Activated CD4-positive, alpha-beta T cell treated with anti-CD3 and anti-CD28 coated beads for 36 hours (primary cell): Measurements from ENCODE around the gene KRT81. TPM values are rescaled to one million over a fixed set of nuclear protein-coding genes. Genes with fewer than 3 reads are reported as not detected.
"Not testable (repeated sequence)": the region's sequence is repeated elsewhere in the genome, so short reads cannot be mapped to it uniquely, and the experiment has no call there.

Experiments
- ATAC-seq: fragments of 200-7000 bp; cut with Tn5 transposase; one replicate; pipeline ENCODE4 v1.10.0; 2021; ENCODE audit warnings: mild to moderate bottlenecking, moderate library complexity
- CTCF ChIA-PET: fragments of 350-600 bp; sonication (Branson Sonifier 250); formaldehyde crosslinking; loops from one replicate; lab custom pipeline; 2021; ENCODE audit warnings: antibody characterized with exemption; lab: Charles Lee
- POLR2A ChIA-PET: fragments of 350-600 bp; sonication (Branson Sonifier 250); formaldehyde crosslinking; loops from one replicate; lab custom pipeline; 2021; ENCODE audit warnings: antibody characterized with exemption, inconsistent platforms; lab: Charles Lee
- DNase-seq: peaks from one replicate; pipeline ENCODE4 v3.0.0-alpha.2; 2020
- H3K27ac Mint-ChIP-seq: one replicate; pipeline ENCODE4 v1.8.0; 2021; ENCODE audit warnings: mixed read lengths
- H3K27me3 Mint-ChIP-seq: one replicate; pipeline ENCODE4 v1.8.0; 2021; ENCODE audit warnings: mixed read lengths
- H3K36me3 Mint-ChIP-seq: one replicate; pipeline ENCODE4 v1.8.0; 2021; ENCODE audit warnings: low read depth, mixed read lengths
- H3K4me1 Mint-ChIP-seq: one replicate; pipeline ENCODE4 v1.8.0; 2021; ENCODE audit warnings: mixed read lengths
- H3K4me3 Mint-ChIP-seq: one replicate; pipeline ENCODE4 v1.8.0; 2021; ENCODE audit warnings: mild to moderate bottlenecking, moderate library complexity, mixed read lengths
- H3K9me3 Mint-ChIP-seq: one replicate; pipeline ENCODE4 v1.8.0; 2021; ENCODE audit warnings: low read depth, mixed read lengths
- intact Hi-C, 2 experiments: fragments of 100-400 bp; cut with DNase I in 1 of 2; cut with micrococcal nuclease in 1 of 2; formaldehyde crosslinking; loops; one replicate each; pipeline versions ENCODE4 v1.14.2 to v1.15.1; 2022 to 2024; cut with DNase I, micrococcal nuclease
- total RNA-seq, 2 experiments: library from RNA; stranded (reverse); gene quantifications; one replicate each; pipeline ENCODE4 v1.2.3, GENCODE V29; 2021

The KRT81 gene
- total RNA-seq, 2 experiments from 2014 or later, result not detected

DNA sequence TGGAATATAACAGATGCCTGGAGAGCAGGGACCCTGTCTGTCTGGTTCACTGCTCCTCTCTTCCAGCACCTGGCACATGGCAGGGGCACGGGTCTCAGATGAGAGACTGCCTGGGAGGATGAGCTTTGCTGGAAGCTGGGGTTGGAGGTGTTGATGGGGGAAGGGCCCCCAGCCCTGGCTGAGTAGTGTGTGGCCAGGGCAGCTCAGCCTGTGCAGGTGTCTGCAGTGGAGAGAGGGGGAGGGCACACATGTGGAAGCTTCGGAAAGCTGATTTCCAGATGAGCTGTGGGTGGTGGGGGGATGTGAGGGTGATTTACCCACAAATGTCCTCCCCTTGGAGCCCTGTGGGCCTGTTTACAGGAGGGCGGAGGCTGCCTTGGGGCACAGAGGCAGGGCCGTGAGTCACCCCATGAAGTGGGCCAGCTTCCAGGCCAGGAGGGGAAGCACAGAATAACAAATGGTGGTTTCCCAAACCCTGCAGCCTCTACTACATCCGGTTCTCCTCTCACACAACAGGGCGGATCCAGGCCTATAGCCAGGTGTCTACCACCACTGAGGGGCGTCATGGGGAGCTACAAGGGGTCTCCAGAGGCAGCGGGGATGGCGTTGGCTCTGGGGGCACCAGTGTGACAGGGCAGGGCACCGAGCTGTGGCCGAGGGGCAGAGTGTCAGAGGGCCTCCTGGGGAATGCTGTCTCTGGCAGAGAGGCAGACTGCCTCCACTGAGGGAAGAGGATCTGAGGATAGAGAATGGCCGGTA lies 47.3 kb downstream of the KRT81 start:
- no peaks in the 10 kb centered on the region for H3K36me3 Mint-ChIP-seq
- POLR2A ChIA-PET, result no interaction called here
- H3K9me3 Mint-ChIP-seq, result no peaks in the 10 kb centered on the region
- ATAC-seq (peak; percentile 99), DNase-seq (peak; percentile 88)
- intact Hi-C loops, result loop anchor here in 1 of 2 experiments (1.0 kb wide), 1 partner anchor 22 kb away; no protein-coding TSS in a partner anchor
- CTCF ChIA-PET, result interaction anchor here (1.0 to 2.9 kb wide), 5 partner anchors 22 to 737 kb away, joined by 3 to 16 read pairs (median 5); partner anchors contain the start of gene KRT86
- H3K27me3 Mint-ChIP-seq, result peaks cover 10% of the 10 kb centered on the region
- H3K27ac Mint-ChIP-seq, result peak overlapping the region; percentile 78
- H3K4me3 Mint-ChIP-seq, result peak overlapping the region; percentile 50
- peaks cover 25% of the 10 kb centered on the region for H3K4me1 Mint-ChIP-seq

DNA sequence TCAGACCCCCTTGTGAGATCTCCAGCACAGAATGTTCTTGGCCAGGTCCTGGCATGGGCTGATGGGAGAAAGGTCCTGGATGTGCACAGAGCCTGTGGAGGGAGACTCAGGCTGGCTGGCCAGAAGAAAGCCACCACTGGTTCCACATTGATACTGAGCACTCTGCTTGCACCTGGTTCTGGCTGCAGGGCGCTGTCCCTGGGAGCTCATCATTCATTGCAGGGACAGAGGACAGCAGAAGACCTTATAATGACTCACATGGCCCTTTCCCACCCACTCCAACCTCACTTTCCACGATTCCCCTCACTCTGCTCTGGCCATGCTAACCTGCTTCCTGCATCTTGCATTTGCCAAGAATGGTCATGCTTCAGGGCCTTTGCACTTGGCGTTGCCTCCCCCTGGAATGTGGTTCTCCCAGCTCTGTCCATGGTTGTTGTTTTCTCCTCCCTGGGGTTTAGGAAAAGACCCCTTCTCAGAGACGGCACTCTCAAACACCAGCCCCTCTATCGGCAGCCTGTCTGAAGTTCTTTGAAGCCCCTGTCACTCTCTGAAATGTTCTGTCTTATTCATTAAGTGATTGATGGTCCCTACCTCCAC lies 48.0 kb downstream of the KRT81 start:
- ATAC-seq, result no peak
- intact Hi-C loops, result no loop called here
- peaks cover 7% of the 10 kb centered on the region for H3K27me3 Mint-ChIP-seq

DNA sequence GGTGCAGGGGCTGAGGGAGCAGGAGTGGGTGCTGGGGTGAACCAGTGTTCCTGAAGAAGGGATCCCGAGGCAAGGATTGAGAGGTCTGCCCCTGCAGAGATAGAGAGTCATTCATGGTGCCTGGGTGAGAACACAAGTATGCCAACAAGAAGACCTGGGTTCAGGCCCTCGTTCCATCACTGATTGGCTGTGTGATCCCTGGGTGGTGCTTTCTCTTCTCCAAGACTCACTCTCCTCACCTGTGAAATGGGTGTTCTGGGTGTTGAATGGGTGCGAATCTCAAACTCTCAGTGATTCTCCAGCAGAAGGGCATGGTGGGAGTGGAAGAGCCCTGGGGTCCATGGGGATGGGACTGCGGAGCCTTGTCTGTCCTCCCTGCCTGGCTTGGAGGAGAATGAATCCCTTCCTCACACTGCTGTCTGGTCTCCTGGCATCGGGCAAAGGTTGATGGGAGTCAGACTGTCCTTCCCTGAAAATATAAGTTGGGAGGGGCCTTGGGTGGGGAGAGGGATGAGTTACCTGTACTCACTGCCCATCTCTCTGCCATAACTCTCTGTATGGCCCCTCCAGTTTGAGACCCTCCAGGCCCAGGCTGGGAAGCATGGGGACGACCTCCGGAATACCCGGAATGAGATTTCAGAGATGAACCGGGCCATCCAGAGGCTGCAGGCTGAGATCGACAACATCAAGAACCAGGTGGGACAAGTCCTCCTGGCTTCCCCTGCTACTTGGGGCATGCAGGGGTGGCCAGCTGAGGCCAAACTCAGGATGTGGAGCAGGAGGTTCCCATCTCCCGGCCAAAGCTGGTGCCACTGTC lies 48.7 kb downstream of the KRT81 start:
- peaks cover 25% of the 10 kb centered on the region for H3K4me1 Mint-ChIP-seq
- no peak overlapping the region for H3K27ac Mint-ChIP-seq
- POLR2A ChIA-PET, result no interaction called here
- ATAC-seq, result no peak
- no peaks in the 10 kb centered on the region for H3K9me3 Mint-ChIP-seq
- CTCF ChIA-PET, result interaction anchor here (1.2 to 1.9 kb wide), 3 partner anchors 21 to 85 kb away, joined by 4 to 10 read pairs (median 5); partner anchors contain the start of gene KRT86
- no peaks in the 10 kb centered on the region for H3K36me3 Mint-ChIP-seq
- intact Hi-C loops, result no loop called here
- DNase-seq, result no peak
- peaks cover 2% of the 10 kb centered on the region for H3K27me3 Mint-ChIP-seq
- no peak overlapping the region for H3K4me3 Mint-ChIP-seq

More for the DNA sequence above, 48.0 kb downstream of the KRT81 start:
- POLR2A ChIA-PET, result no interaction called here
- Mint-ChIP-seq H3K36me3 (no peaks in the 10 kb centered on the region), H3K9me3 (no peaks in the 10 kb centered on the region), H3K27ac (no peak overlapping the region), H3K4me1 (peaks cover 25% of the 10 kb centered on the region), H3K4me3 (no peak overlapping the region)
- CTCF ChIA-PET, result interaction anchor here (1.0 to 2.9 kb wide), 6 partner anchors 21 to 738 kb away, joined by 3 to 16 read pairs (median 4); partner anchors contain the start of gene KRT86
- no peak for DNase-seq

DNA sequence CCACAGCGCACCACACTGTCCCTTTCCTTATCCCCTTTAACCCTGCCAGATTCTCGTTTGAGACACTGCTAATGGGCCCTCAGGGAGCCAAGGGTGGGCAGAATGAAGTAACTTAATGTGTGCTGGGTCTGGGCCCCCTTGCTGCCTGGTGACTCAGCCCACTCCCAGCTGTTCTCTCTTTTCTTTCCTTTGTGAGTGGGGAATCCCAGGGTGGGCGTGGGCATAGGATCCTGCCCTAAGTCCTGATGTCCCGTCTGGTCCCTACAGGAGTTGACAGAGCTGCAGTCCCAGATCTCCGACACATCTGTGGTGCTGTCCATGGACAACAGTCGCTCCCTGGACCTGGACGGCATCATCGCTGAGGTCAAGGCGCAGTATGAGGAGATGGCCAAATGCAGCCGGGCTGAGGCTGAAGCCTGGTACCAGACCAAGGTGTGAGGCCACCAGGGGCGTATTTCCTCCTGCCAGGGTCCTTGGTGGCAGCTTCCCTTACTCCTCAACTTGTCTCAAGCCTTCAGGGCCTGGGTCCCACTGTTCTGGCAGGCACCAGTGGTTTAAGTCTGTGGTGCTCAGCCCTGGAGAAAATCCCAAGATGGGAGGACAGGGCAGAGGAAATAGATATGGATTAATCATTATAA lies 50.0 kb downstream of the KRT81 start:
- CTCF ChIA-PET, result interaction anchor here (1.4 to 1.9 kb wide), 2 partner anchors 16 to 20 kb away, joined by 4 to 5 read pairs; no protein-coding TSS in a partner anchor
- POLR2A ChIA-PET, result no interaction called here
- no peak for DNase-seq
- H3K36me3 Mint-ChIP-seq, result no peaks in the 10 kb centered on the region
- no peak overlapping the region for H3K27ac Mint-ChIP-seq
- intact Hi-C loops, result no loop called here
- no peak for ATAC-seq
- peaks cover 2% of the 10 kb centered on the region for H3K27me3 Mint-ChIP-seq
- no peaks in the 10 kb centered on the region for H3K9me3 Mint-ChIP-seq
- H3K4me3 Mint-ChIP-seq, result no peak overlapping the region
- peaks cover 19% of the 10 kb centered on the region for H3K4me1 Mint-ChIP-seq

DNA sequence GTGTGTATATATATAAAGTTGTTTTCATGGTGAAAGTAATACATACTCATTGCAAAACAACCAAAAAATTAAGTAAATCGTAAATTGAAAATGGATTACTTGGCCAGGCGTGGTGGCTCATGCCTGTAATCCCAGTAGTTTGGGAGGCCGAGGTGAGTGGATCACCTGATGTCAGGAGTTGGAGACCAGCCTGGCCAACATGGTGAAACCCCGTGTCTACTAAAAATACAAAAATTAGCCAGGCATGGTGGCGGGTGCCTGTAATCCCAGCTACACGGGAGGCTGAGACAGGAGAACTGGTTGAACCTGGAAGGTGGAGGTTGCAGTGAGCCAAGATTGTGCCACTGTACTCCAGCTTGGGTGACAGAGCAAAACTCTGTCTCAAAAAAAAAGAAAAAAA lies 51.1 kb downstream of the KRT81 start:
- H3K27me3 Mint-ChIP-seq, intact Hi-C loops, CTCF ChIA-PET, H3K27ac Mint-ChIP-seq, ATAC-seq, DNase-seq, POLR2A ChIA-PET, H3K36me3 Mint-ChIP-seq, H3K9me3 Mint-ChIP-seq, H3K4me3 Mint-ChIP-seq: not testable (repeated sequence)
- peaks cover 14% of the 10 kb centered on the region for H3K4me1 Mint-ChIP-seq

DNA sequence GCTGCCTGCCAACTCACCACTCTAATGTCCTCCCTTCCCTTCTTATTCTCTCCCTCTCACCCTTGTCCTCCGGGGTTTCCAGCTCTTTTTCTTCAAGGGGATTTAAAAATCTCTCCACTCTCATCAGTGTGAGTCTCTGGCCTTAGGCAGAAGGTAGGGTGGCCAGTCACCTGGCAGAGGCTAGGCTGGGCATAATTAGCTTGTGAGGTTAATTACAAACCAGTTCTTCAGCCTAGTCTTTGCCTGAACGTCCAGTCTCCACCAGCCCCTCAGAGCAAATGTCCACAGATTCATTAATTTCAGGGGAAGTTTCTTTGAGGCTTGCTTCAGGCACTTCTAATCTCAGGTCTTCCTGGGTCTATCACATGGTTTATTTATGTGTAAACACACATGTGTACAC lies 51.6 kb downstream of the KRT81 start:
- peaks cover 4% of the 10 kb centered on the region for H3K27me3 Mint-ChIP-seq
- intact Hi-C loops, result no loop called here
- no peak overlapping the region for H3K4me3 Mint-ChIP-seq
- ChIA-PET POLR2A (no interaction called here), CTCF (no interaction called here)
- DNase-seq, result no peak
- H3K9me3 Mint-ChIP-seq, result no peaks in the 10 kb centered on the region
- ATAC-seq, result no peak
- H3K36me3 Mint-ChIP-seq, result no peaks in the 10 kb centered on the region
- H3K27ac Mint-ChIP-seq, result no peak overlapping the region
- peaks cover 14% of the 10 kb centered on the region for H3K4me1 Mint-ChIP-seq

DNA sequence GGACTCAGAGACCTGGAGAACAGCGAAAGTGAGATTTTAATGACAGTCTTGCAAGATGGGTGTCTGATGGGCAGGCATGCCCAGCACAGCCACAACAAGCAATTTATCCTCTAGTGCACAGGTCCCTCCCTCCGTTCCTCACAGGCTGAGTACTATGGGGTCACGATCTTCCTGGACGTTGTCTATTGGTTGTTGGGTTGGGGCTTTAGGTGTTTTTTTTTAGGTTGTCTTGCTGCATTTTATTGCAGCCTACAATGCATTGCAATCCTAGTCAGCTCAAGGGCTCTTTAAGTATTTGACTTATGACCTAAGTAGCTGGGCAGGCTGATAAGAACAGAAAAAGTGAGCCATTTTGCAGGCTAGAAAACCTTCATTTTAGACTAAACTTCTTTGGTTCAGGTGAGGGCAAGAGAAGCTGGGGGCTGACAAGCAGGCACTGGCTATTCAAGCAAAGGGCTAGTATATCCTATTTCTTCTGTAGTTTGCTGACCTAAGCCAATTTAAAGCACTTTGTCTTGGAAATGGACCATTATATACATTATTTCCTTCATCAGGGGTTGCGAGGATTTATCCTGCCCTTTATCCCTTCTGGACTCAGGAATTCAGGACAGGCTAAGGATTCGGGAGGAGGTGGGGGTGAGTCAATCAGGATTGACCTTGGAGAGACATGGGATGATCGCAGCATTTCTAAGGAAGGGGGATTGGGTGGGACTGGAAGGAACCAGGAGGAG lies 52.3 kb downstream of the KRT81 start:
- ATAC-seq, result no peak
- H3K9me3 Mint-ChIP-seq, result no peaks in the 10 kb centered on the region
- H3K27ac Mint-ChIP-seq, result no peak overlapping the region
- POLR2A ChIA-PET, result no interaction called here
- DNase-seq, result no peak
- CTCF ChIA-PET, result interaction anchor here (0.6 to 4.0 kb wide), 3 partner anchors 15 to 36 kb away, joined by 4 to 42 read pairs (median 4); no protein-coding TSS in a partner anchor
- H3K4me1 Mint-ChIP-seq, result peaks cover 9% of the 10 kb centered on the region
- H3K36me3 Mint-ChIP-seq, result no peaks in the 10 kb centered on the region
- no peak overlapping the region for H3K4me3 Mint-ChIP-seq
- peaks cover 11% of the 10 kb centered on the region for H3K27me3 Mint-ChIP-seq
- intact Hi-C loops, result no loop called here

DNA sequence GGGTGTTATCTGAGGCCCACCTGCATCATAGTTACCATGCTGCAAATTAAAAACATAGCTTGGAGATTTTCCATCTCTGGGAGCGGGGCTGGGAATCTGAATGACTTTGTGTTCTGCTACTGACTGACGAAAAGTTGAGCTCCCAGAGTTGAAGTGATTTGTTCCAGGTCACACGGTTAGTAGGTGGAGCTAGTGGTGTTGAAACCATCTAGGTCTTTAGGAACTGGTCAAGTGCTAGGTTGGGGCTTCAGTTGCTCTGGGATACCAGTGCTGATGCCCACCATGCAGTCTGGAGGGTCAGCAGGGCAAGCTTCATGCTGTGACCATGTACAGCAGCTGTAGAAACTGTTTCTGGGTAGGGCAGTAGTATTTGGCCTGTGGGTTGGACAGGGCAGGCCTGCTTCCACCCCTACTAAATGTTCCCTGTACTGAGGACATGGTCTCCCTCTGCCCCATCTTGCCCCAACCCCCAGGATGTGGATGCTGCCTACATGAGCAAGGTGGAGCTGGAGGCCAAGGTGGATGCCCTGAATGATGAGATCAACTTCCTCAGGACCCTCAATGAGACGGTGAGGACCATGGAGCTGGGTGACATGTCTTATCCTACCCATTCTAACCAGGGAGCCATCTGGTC lies 53.0 kb downstream of the KRT81 start:
- ATAC-seq (no peak), DNase-seq (no peak)
- Mint-ChIP-seq H3K4me1 (peaks cover 1% of the 10 kb centered on the region), H3K9me3 (no peaks in the 10 kb centered on the region), H3K27me3 (peaks cover 15% of the 10 kb centered on the region), H3K4me3 (no peak overlapping the region), H3K27ac (no peak overlapping the region), H3K36me3 (no peaks in the 10 kb centered on the region)
- POLR2A ChIA-PET, result no interaction called here
- CTCF ChIA-PET, result interaction anchor here (0.6 to 4.0 kb wide), 7 partner anchors 9 to 41 kb away, joined by 3 to 42 read pairs (median 4); no protein-coding TSS in a partner anchor
- intact Hi-C loops, result no loop called here

DNA sequence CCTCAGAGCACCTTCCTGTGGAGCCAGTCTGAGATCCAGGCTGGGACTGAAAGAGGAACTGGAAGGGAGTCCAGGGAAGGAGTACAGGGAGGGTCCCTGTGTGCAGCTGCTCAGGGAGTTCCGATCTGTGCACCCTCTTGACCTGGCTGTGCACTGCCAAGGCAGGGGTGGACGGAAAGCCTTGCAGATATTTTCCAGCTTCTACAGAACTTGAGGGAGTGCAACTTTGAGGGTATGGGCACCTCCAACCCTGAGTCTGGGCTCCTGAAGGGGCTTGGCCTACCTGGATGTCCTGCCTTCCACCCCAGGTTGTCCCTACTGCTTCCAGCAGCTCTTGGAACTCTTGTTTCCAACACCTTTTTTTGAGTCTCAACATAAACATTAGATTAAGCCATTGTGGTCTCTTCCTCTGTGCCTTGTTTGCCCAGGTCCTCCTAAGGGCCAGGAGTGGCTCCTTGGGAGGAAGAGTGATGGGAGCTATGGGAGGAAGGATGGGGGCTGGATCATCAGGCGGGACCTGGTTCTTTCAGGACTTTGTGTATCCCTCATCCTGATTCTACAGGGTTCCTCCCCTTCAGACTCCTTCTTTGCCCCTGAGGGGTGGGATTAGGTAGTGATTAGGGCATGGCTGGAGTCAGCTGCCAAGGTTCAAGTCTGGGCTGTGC lies 54.8 kb downstream of the KRT81 start:
- ChIA-PET CTCF (interaction anchor here (2.1 to 4.0 kb wide), 2 partner anchors 12 to 43 kb away, joined by 6 to 42 read pairs; no protein-coding TSS in a partner anchor), POLR2A (interaction anchor here (0.7 kb wide), 1 partner anchor 617 kb away, joined by 3 read pairs; no protein-coding TSS in a partner anchor)
- intact Hi-C loops, result no loop called here
- Mint-ChIP-seq H3K9me3 (no peaks in the 10 kb centered on the region), H3K4me1 (no peaks in the 10 kb centered on the region), H3K27me3 (peaks cover 26% of the 10 kb centered on the region), H3K36me3 (no peaks in the 10 kb centered on the region), H3K4me3 (no peak overlapping the region), H3K27ac (no peak overlapping the region)
- DNase-seq (no peak), ATAC-seq (no peak)
